Measurements from ENCODE around the gene KIF13A. TPM values are rescaled to one million over a fixed set of nuclear protein-coding genes. Genes with fewer than 3 reads are reported as not detected.

Gene KIF13A
- total RNA-seq, 1 experiment from 2014 or later: 52.2 TPM

DNA sequence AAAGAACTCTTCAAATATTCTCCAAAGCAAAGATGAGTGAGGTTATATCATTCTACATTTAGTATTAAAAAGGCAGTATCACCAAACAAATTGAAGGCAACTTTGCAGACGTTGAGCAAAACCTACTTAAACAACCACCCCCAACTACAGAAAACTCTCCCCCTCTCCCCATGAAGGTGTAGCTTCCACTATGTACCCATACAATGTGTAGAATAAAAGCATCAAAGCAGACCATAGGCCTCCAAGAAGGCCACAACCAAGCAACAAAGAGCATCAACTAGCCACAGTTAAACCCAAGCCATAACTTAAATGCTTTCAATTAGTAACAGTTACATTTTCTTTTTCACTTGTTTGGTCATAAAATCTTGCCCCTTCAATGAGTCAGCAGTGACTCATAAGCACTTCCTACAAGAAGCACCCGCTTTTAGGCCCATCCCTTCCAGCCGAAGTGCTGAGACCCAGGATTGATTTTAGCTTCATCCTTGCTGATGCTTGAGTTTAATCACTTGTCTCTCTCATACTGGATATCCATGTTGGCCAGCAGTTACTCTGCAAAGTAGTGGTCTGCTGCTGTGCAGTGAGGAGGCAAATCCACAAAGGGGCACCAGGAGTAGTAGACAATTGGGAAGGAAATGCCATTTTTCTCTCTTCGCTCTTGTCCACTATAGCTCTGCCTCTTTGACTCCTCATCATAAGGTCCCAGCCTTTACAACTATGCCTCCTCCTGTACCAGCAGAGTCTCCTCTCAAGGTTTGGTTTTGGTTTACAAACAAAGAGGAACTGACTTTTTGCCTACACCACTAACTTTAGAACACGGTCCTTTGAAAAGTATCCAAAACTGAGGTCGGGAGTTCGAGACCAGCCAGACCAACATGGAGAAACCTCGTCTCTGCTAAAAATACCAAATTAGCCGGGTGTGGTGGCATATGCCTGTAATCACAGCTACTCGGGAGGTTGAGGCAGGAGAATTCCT lies 272.3 kb downstream of the KIF13A start:
- H3K4me1 ChIP-seq (replicated peaks; ENCODE audit: insufficient read depth): peaks cover 18% of the 10 kb centered on the region
- H3K4me3 ChIP-seq: 0 out of 2 replicates have a peak overlapping the region, but pooled peaks have one; percentile 24
- peak overlapping the region; percentile 61 for H3K27ac ChIP-seq
- H3K79me2 ChIP-seq (ENCODE audit: low read depth): no peaks in the 10 kb centered on the region
- BruUV-seq (replicated peaks): TSS peak; percentile 91
- H3K9me2 ChIP-seq (ENCODE audit: insufficient read depth): no peaks in the 10 kb centered on the region
- H2AFZ ChIP-seq: peak overlapping the region; percentile 63; the same call in 1 of the 2 replicates
- H3K4me2 ChIP-seq: peak overlapping the region; percentile 60
- intact Hi-C loops (cut with micrococcal nuclease; ENCODE audit: unreplicated experiment): no loop called here
- TF ChIP-seq, protein P1, sequence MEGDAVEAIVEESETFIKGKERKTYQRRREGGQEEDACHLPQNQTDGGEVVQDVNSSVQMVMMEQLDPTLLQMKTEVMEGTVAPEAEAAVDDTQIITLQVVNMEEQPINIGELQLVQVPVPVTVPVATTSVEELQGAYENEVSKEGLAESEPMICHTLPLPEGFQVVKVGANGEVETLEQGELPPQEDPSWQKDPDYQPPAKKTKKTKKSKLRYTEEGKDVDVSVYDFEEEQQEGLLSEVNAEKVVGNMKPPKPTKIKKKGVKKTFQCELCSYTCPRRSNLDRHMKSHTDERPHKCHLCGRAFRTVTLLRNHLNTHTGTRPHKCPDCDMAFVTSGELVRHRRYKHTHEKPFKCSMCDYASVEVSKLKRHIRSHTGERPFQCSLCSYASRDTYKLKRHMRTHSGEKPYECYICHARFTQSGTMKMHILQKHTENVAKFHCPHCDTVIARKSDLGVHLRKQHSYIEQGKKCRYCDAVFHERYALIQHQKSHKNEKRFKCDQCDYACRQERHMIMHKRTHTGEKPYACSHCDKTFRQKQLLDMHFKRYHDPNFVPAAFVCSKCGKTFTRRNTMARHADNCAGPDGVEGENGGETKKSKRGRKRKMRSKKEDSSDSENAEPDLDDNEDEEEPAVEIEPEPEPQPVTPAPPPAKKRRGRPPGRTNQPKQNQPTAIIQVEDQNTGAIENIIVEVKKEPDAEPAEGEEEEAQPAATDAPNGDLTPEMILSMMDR (conservative IDR thresholded peaks at IDR 0.05): no peak
- no peak for TF ChIP-seq EZH2 (IDR thresholded peaks at IDR 0.05; ENCODE audit: low read depth)
- ChIA-PET CTCF (interaction anchor here (0.6 to 0.7 kb wide), 3 partner anchors 35 to 407 kb away, joined by 4 to 8 read pairs (median 6); partner anchors contain the start of gene FAM8A1), POLR2A (ENCODE audit: unreplicated experiment) (interaction anchor here (0.6 to 0.7 kb wide), 2 partner anchors 115 to 592 kb away, joined by 3 read pairs; partner anchors contain the start of gene FAM8A1)
- H3K9me3 ChIP-seq (ENCODE audit: insufficient read depth, low read depth): no peaks in the 10 kb centered on the region
- H3F3A ChIP-seq (ENCODE audit: insufficient read depth, low read depth): peaks cover 5% of the 10 kb centered on the region; the same call in 1 of the 2 replicates
- DNase-seq: peak; percentile 47 to 81
- H4K20me1 ChIP-seq (ENCODE audit: insufficient read depth): no peaks in the 10 kb centered on the region
- no peaks in the 10 kb centered on the region for H3K36me3 ChIP-seq (ENCODE audit: low read depth)
- no peaks in the 10 kb centered on the region for H3K27me3 ChIP-seq (ENCODE audit: insufficient read depth, low read depth)

- Histone ChIP-seq H3F3A (ENCODE audit: insufficient read depth, low read depth) (peaks cover 5% of the 10 kb centered on the region; the same call in 1 of the 2 replicates), H3K27me3 (ENCODE audit: insufficient read depth, low read depth) (no peaks in the 10 kb centered on the region), H3K4me2 (0 out of 2 replicates have a peak overlapping the region, but pooled peaks have one; percentile 60), H3K9me2 (ENCODE audit: insufficient read depth) (no peaks in the 10 kb centered on the region), H3K79me2 (ENCODE audit: low read depth) (no peaks in the 10 kb centered on the region), H4K20me1 (ENCODE audit: insufficient read depth) (no peaks in the 10 kb centered on the region), H3K27ac (no peak overlapping the region), H3K9me3 (ENCODE audit: insufficient read depth, low read depth) (no peaks in the 10 kb centered on the region), H3K4me1 (replicated peaks; ENCODE audit: insufficient read depth) (peaks cover 18% of the 10 kb centered on the region), H2AFZ (no peak overlapping the region), H3K36me3 (ENCODE audit: low read depth) (no peaks in the 10 kb centered on the region), H3K4me3 (no peak overlapping the region)
- intact Hi-C loops (cut with micrococcal nuclease; ENCODE audit: unreplicated experiment): no loop called here
- TF ChIP-seq EZH2 (IDR thresholded peaks at IDR 0.05; ENCODE audit: low read depth): no peak
- TF ChIP-seq, protein P1 (conservative IDR thresholded peaks at IDR 0.05): no peak
- no peak for DNase-seq
- BruUV-seq (replicated peaks): TSS peak; percentile 74
- POLR2A ChIA-PET (ENCODE audit: unreplicated experiment): interaction anchor here (0.6 to 0.7 kb wide), 2 partner anchors 14 to 114 kb away, joined by 3 to 6 read pairs; partner anchors contain the start of gene FAM8A1
- CTCF ChIA-PET: interaction anchor here (0.6 kb wide), 1 partner anchor 408 kb away, joined by 6 read pairs; no protein-coding TSS in a partner anchor
These were observed 273.3 kb downstream of the KIF13A start for GRCh38 chr6:17714177-17714576.

- ChIA-PET CTCF (interaction anchor here (0.7 kb wide), 1 partner anchor 11 kb away, joined by 3 read pairs; no protein-coding TSS in a partner anchor), POLR2A (ENCODE audit: unreplicated experiment) (interaction anchor here (0.5 kb wide), 1 partner anchor 32 kb away, joined by 4 read pairs; no protein-coding TSS in a partner anchor)
- no peak overlapping the region for H3K27ac ChIP-seq
- DNase-seq: no peak
- H3K79me2 ChIP-seq (ENCODE audit: low read depth): no peaks in the 10 kb centered on the region
- H3K4me1 ChIP-seq (replicated peaks; ENCODE audit: insufficient read depth): peaks cover 19% of the 10 kb centered on the region
- H3K36me3 ChIP-seq (ENCODE audit: low read depth): no peaks in the 10 kb centered on the region
- intact Hi-C loops (cut with micrococcal nuclease; ENCODE audit: unreplicated experiment): no loop called here
- no peaks in the 10 kb centered on the region for H3K9me3 ChIP-seq (ENCODE audit: insufficient read depth, low read depth)
- no peaks in the 10 kb centered on the region for H3K27me3 ChIP-seq (ENCODE audit: insufficient read depth, low read depth)
- BruUV-seq (replicated peaks): no TSS peak
- peaks cover 5% of the 10 kb centered on the region; the same call in 1 of the 2 replicates for H3F3A ChIP-seq (ENCODE audit: insufficient read depth, low read depth)
- no peak overlapping the region for H2AFZ ChIP-seq
- TF ChIP-seq, protein P1 (conservative IDR thresholded peaks at IDR 0.05): no peak
- TF ChIP-seq EZH2 (IDR thresholded peaks at IDR 0.05; ENCODE audit: low read depth): no peak
- H3K4me3 ChIP-seq: no peak overlapping the region
- H4K20me1 ChIP-seq (ENCODE audit: insufficient read depth): no peaks in the 10 kb centered on the region
- no peak overlapping the region for H3K4me2 ChIP-seq
- no peaks in the 10 kb centered on the region for H3K9me2 ChIP-seq (ENCODE audit: insufficient read depth)
These were observed 274.9 kb downstream of the KIF13A start for GRCh38 chr6:17712576-17712975.
